B cell (primary cell): ENCODE measurements around the gene SAMD4A.

ENCODE experiments used
- EZH2 ChIP-seq: IDR thresholded peaks from 2 replicates; pipeline ENCODE4 v1.6.1; 2012; ENCODE audit warnings: borderline replicate concordance, low read depth, mild to moderate bottlenecking, moderate library complexity, low read length; ENCODE audit not compliant: insufficient read depth, poor library complexity, severe bottlenecking
- TF ChIP-seq, protein P1 (sequence below): fragments of 200-600 bp; IDR thresholded peaks from one replicate; pipeline ENCODE4 v1.8.0; 2022; ENCODE audit warnings: antibody characterized with exemption, mild to moderate bottlenecking

DNA sequence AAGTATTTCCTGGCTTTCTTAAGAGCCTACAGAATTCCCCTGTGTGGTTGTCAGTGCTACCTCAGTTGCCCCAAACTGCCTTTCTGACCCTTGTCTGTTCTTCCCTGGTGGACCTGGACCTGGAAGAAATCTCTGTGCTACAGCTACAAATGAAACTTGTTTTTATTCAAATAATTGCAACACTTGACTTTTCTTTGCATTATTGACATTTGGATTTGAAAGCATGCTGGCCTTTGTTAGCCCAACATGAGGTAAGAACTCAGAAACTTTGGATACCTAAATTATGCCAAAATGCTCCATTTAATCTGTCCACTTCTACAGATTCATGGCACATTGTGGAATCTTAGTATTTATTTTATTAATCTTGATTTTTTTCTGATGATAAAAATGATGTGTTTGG is 142.9 kb downstream of the SAMD4A start:
- TF ChIP-seq, protein P1, sequence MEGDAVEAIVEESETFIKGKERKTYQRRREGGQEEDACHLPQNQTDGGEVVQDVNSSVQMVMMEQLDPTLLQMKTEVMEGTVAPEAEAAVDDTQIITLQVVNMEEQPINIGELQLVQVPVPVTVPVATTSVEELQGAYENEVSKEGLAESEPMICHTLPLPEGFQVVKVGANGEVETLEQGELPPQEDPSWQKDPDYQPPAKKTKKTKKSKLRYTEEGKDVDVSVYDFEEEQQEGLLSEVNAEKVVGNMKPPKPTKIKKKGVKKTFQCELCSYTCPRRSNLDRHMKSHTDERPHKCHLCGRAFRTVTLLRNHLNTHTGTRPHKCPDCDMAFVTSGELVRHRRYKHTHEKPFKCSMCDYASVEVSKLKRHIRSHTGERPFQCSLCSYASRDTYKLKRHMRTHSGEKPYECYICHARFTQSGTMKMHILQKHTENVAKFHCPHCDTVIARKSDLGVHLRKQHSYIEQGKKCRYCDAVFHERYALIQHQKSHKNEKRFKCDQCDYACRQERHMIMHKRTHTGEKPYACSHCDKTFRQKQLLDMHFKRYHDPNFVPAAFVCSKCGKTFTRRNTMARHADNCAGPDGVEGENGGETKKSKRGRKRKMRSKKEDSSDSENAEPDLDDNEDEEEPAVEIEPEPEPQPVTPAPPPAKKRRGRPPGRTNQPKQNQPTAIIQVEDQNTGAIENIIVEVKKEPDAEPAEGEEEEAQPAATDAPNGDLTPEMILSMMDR, result no peak
- TF ChIP-seq EZH2, result no peak
